C4-2B (cell line): ENCODE measurements around the gene KRT1.

Experiments used
- H3K27ac ChIP-seq: fragments of 450-650 bp; 2 replicates; pipeline ENCODE4 v1.5.1; 2017
- CTCF ChIP-seq: fragments of 450-650 bp; conservative IDR thresholded peaks from 2 replicates; pipeline ENCODE4 v1.5.1; 2017; ENCODE audit warnings: mild to moderate bottlenecking
- ZFX ChIP-seq: fragments of 450-650 bp; IDR thresholded peaks from 2 replicates; pipeline ENCODE4 v1.6.1; 2017

KRT1 gene

GRCh38 chr12:52630008-52630500 lies 50.2 kb downstream of the KRT1 start:
- peak overlapping the region; percentile 69 for H3K27ac ChIP-seq
- no peak for TF ChIP-seq CTCF
- TF ChIP-seq ZFX = no peak

- H3K27ac ChIP-seq = peak overlapping the region; percentile 69
- TF ChIP-seq CTCF = no peak
- no peak for TF ChIP-seq ZFX
These were observed 50.8 kb downstream of the KRT1 start for GRCh38 chr12:52629281-52630007.

- TF ChIP-seq CTCF (no peak), ZFX (no peak)
- peak overlapping the region; percentile 76; the same call in 1 of the 2 replicates for H3K27ac ChIP-seq
These were observed 51.4 kb downstream of the KRT1 start for GRCh38 chr12:52628841-52629240.

GRCh38 chr12:52628111-52628507 lies 52.1 kb downstream of the KRT1 start:
- H3K27ac ChIP-seq = peak overlapping the region; percentile 76; the same call in 1 of the 2 replicates
- TF ChIP-seq CTCF (no peak), ZFX (no peak)

- TF ChIP-seq CTCF (no peak), ZFX (no peak)
- H3K27ac ChIP-seq = peak overlapping the region; percentile 76
These were observed 52.7 kb downstream of the KRT1 start for GRCh38 chr12:52627395-52628110.
